ENCODE results near the gene OTUD7B. TPM values are rescaled to one million over a fixed set of nuclear protein-coding genes. Genes with fewer than 3 reads are reported as not detected.

The OTUD7B gene
- total RNA-seq, 2 experiments from 2014 or later, result 2.0 to 2.9 TPM

DNA sequence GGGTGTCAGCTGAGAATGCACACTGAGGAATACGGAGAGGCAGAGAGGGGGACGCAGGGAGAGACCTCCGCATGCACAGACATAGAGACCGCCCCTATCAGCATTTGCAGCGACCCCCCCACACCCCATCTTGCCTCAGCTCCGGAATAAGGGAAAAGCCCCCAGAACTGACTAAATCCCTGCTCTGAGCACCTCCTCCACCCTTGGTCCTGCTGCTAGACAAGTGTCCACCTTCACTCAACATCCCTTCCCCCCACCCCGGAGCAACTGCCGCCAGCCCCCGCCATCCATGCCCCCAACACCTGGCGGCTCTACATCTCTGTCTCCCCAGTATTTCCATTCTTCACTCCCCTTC, 93.7 kb downstream of the OTUD7B start:
- Histone ChIP-seq H3K27me3 (ENCODE audit: control insufficient read depth in 1 of 2, insufficient read depth in 2 of 2, low read length in 2 of 2) (no peaks in the 10 kb centered on the region), H3K9me3 (ENCODE audit: control insufficient read depth in 1 of 2, insufficient read depth in 1 of 2, low read length in 2 of 2) (no peaks in the 10 kb centered on the region), H3K36me3 (ENCODE audit: insufficient read depth, low read length) (peaks cover under 1% of the 10 kb centered on the region), H3K4me1 (ENCODE audit: insufficient read depth, low read length) (peaks cover 26% of the 10 kb centered on the region), H3K4me3 (ENCODE audit: low read length) (peak overlapping the region; percentile 72), H3K27ac (ENCODE audit: low read depth in 1 of 2, low read length in 2 of 2) (no peak overlapping the region)
- Mint-ChIP-seq H3K4me1 (ENCODE audit: low read depth) (peaks cover 43% of the 10 kb centered on the region), H3K4me3 (peak overlapping the region; percentile 88), H3K27ac (no peak overlapping the region), H3K9me3 (no peaks in the 10 kb centered on the region), H3K36me3 (ENCODE audit: low read depth) (peaks cover 5% of the 10 kb centered on the region), H3K27me3 (no peaks in the 10 kb centered on the region)
- intact Hi-C loops (cut with DNase I, micrococcal nuclease), result no loop called here
- DNase-seq (no peak), ATAC-seq (ENCODE audit: poor library complexity) (no peak)
- ChIA-PET CTCF (no interaction called here), POLR2A (interaction anchor here (1.2 to 4.2 kb wide), 3 partner anchors 11 to 30 kb away, joined by 6 to 47 read pairs (median 8); partner anchors contain the start of genes BOLA1 and SF3B4)
- TF ChIP-seq, protein P1, sequence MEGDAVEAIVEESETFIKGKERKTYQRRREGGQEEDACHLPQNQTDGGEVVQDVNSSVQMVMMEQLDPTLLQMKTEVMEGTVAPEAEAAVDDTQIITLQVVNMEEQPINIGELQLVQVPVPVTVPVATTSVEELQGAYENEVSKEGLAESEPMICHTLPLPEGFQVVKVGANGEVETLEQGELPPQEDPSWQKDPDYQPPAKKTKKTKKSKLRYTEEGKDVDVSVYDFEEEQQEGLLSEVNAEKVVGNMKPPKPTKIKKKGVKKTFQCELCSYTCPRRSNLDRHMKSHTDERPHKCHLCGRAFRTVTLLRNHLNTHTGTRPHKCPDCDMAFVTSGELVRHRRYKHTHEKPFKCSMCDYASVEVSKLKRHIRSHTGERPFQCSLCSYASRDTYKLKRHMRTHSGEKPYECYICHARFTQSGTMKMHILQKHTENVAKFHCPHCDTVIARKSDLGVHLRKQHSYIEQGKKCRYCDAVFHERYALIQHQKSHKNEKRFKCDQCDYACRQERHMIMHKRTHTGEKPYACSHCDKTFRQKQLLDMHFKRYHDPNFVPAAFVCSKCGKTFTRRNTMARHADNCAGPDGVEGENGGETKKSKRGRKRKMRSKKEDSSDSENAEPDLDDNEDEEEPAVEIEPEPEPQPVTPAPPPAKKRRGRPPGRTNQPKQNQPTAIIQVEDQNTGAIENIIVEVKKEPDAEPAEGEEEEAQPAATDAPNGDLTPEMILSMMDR (IDR thresholded peaks at IDR 0.05), result no peak

DNA sequence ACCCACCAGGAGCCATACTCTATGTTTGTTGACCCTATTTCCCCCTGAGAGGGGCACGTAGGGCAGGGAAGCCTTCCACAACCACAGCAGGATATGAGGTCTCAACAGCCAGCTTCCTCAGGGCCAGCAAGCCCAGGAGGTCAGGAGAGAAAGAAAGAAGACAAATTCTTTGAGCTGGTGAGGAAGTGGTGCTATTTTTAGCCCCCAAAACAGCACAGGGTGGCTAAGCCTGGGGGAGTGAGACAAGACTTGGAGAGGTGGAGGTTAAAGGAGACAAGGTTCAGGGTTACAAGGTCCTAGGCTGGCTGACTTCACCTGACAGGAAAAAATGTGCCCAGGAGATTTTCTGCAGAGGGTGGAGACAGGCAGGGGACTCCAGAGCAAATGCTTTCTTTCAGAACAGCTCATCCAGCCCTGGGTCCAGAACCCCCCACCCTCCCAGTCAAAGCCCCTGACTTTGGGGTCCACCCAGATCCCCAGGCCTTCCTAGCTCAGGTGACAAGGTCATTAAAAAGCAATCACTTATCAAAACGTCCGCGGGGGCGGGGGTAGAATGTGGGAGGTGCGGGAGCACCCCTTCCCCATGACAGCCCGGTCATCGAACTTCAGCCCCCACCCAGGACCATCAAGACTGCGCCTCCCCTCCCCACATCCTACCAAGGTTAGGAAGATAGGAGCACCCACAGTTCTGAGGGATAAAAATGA, 94.2 kb downstream of the OTUD7B start:
- no peak for DNase-seq
- Mint-ChIP-seq H3K4me3 (peak overlapping the region; percentile 88), H3K36me3 (ENCODE audit: low read depth) (peaks cover under 1% of the 10 kb centered on the region), H3K27me3 (no peaks in the 10 kb centered on the region), H3K9me3 (no peaks in the 10 kb centered on the region), H3K4me1 (ENCODE audit: low read depth) (peaks cover 43% of the 10 kb centered on the region), H3K27ac (no peak overlapping the region)
- peak; percentile 9 for ATAC-seq (ENCODE audit: poor library complexity)
- H3K36me3 ChIP-seq (ENCODE audit: insufficient read depth, low read length), result no peaks in the 10 kb centered on the region
- no peak overlapping the region for H3K27ac ChIP-seq (ENCODE audit: low read depth in 1 of 2, low read length in 2 of 2)
- POLR2A ChIA-PET, result interaction anchor here (0.7 to 4.2 kb wide), 6 partner anchors 8 to 73 kb away, joined by 3 to 47 read pairs (median 5); partner anchors contain the start of genes BOLA1 and SF3B4
- TF ChIP-seq, protein P1 (IDR thresholded peaks at IDR 0.05), result no peak
- H3K27me3 ChIP-seq (ENCODE audit: control insufficient read depth in 1 of 2, insufficient read depth in 2 of 2, low read length in 2 of 2), result no peaks in the 10 kb centered on the region
- H3K4me1 ChIP-seq (ENCODE audit: insufficient read depth, low read length), result peaks cover 26% of the 10 kb centered on the region
- CTCF ChIA-PET, result no interaction called here
- intact Hi-C loops (cut with DNase I, micrococcal nuclease), result no loop called here
- H3K4me3 ChIP-seq (ENCODE audit: low read length), result peak overlapping the region; percentile 72
- H3K9me3 ChIP-seq (ENCODE audit: control insufficient read depth in 1 of 2, insufficient read depth in 1 of 2, low read length in 2 of 2), result no peaks in the 10 kb centered on the region

DNA sequence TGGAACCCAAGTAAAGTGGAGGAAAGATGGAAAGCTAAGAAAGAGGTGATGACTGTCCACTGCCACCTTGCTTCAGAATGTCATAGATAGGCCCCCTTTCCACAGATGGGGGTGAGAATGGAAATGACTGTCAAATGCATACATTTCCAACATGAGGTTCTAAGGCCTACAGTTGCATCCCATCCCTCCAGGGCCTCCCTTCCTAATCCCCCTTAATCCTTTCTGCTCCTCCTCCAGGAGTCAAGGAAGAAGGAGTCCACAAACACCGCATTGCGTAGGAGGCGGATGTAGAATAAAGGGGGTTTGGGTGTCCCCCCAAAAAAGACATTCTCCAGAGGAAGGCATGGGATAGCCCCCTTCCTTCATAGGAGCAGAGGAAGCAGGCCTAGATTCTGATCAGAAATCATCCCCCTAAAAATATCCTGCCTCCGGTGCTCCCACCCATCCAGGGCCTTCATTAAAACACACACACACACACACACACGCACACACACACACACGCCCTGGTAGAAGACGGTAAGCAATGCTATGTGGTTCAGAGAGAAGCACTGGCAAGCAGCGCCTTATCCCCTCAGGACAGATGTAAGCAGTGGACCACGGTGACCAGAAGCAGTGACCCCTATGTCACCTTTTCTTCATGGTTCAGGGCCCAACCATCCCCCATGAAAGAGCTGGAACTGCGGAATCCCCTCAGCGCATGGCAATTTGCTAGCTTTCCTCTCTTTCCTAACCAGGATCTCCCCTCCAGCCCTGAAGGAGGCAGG, 94.9 kb downstream of the OTUD7B start:
- intact Hi-C loops (cut with DNase I, micrococcal nuclease), result no loop called here
- Histone ChIP-seq H3K36me3 (ENCODE audit: insufficient read depth, low read length) (no peaks in the 10 kb centered on the region), H3K4me1 (ENCODE audit: insufficient read depth, low read length) (peaks cover 26% of the 10 kb centered on the region), H3K27ac (ENCODE audit: low read depth in 1 of 2, low read length in 2 of 2) (no peak overlapping the region), H3K27me3 (ENCODE audit: control insufficient read depth in 1 of 2, insufficient read depth in 2 of 2, low read length in 2 of 2) (no peaks in the 10 kb centered on the region), H3K9me3 (ENCODE audit: control insufficient read depth in 1 of 2, insufficient read depth in 1 of 2, low read length in 2 of 2) (no peaks in the 10 kb centered on the region), H3K4me3 (ENCODE audit: low read length) (no peak overlapping the region)
- H3K27ac Mint-ChIP-seq, result no peak overlapping the region
- ChIA-PET CTCF (interaction anchor here (0.9 kb wide), 1 partner anchor 27 kb away, joined by 3 read pairs; no protein-coding TSS in a partner anchor), POLR2A (interaction anchor here (0.7 to 4.2 kb wide), 7 partner anchors 9 to 72 kb away, joined by 3 to 47 read pairs (median 4); partner anchors contain the start of genes BOLA1 and SF3B4)
- DNase-seq (no peak), ATAC-seq (ENCODE audit: poor library complexity) (no peak)
- H3K4me1 Mint-ChIP-seq (ENCODE audit: low read depth), result peaks cover 43% of the 10 kb centered on the region
- TF ChIP-seq, protein P1 (IDR thresholded peaks at IDR 0.05), result no peak
- H3K9me3 Mint-ChIP-seq, result no peaks in the 10 kb centered on the region
- H3K36me3 Mint-ChIP-seq (ENCODE audit: low read depth), result no peaks in the 10 kb centered on the region
- H3K27me3 Mint-ChIP-seq, result no peaks in the 10 kb centered on the region
- H3K4me3 Mint-ChIP-seq, result peak overlapping the region; percentile 88
